ENCODE measurements around the gene ZDHHC3. TPM values are rescaled to one million over a fixed set of nuclear protein-coding genes. Genes with fewer than 3 reads are reported as not detected.

The ZDHHC3 gene
- total RNA-seq, 2 donors from 2014 or later, result 43.5 to 51.4 TPM

DNA sequence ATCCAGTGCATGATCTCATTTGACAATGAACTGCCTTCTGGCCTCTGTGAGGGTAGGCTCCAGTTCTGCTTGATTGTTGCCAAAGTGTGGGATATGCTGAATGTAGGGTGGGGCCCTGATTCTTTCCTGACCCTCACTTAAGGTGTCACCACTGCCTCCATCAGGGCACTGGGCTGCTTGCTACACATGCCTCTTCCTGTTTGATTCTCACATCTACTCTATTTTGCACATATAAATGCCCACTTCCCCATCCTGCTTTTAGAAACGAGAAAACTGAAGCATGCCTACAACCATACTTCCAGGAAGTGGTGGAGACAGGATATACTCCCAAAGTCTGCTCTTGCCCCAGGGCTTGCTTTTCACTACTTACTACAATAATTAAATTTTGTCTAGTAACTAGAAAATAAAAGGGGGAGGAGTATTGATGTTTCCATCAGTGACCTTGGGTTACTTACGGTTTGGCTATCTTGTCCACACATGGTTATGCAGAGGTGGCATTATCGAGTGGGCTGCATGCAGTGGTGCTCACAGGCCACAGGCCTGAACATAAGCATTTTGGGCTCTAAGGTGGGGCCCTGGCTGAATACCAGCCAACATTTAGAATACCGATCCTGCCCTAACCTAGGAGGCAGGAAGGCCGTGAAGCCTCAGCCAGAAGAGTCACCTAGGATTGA, 6.7 kb downstream of the ZDHHC3 start:
- Mint-ChIP-seq H3K36me3 (ENCODE audit: low read depth) (no peaks in the 10 kb centered on the region), H3K4me3 (no peak overlapping the region), H3K27ac (peak overlapping the region; percentile 16), H3K4me1 (peaks cover 49% of the 10 kb centered on the region), H3K27me3 (no peaks in the 10 kb centered on the region)
- ATAC-seq, result no peak
- no peak for DNase-seq
- no peaks in the 10 kb centered on the region for H3K9me3 ChIP-seq (ENCODE audit: control insufficient read depth, low read length, poor library complexity, severe bottlenecking)

DNA sequence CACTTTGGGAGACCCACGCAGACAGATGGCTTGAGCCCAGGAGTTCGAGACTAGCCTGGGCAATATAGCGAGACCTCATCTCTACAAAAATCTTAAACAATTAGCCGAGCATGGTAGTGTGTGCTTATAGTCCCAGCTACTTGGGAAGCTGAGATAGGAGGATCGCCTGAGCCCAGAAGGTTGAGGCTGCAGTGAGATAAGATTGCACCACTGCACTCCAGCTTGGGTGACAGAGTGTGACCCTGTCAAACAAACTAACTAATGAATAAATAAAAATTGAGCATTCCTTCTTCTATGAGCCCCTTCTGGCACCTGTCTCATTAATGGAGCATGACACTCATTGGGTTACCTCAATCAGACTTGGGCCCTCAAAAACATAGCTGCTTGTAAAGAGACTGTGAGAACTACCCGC, 7.5 kb downstream of the ZDHHC3 start:
- H3K36me3 Mint-ChIP-seq (ENCODE audit: low read depth), result no peaks in the 10 kb centered on the region
- no peak overlapping the region for H3K27ac Mint-ChIP-seq
- H3K9me3 ChIP-seq (ENCODE audit: control insufficient read depth, low read length, poor library complexity, severe bottlenecking), result no peaks in the 10 kb centered on the region
- ATAC-seq (no peak), DNase-seq (no peak)
- no peak overlapping the region for H3K4me3 Mint-ChIP-seq
- no peaks in the 10 kb centered on the region for H3K27me3 Mint-ChIP-seq
- peaks cover 55% of the 10 kb centered on the region for H3K4me1 Mint-ChIP-seq

DNA sequence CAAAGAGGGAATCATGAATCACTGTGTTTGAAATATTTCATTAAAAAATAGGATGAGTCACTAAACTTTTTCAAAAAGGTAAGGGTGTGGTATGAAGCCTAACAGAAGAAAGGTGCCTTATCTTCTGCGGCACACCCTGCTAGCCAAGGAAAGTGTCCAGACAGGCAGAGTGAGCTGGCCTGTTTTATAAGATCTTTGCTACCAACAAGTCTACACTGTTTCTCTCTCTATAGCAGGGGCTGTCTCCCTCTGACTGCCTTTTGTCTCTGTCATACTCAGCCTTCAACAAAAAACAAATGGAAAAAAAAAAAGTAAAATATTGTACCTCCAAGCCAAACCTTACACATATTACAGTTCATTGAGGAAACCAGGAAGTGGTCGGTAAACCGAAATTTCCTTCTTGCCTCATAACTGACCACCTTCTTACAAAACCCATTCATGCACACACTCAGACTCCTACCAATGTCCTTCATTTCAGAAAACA, 9.1 kb downstream of the ZDHHC3 start:
- Mint-ChIP-seq H3K27me3 (no peaks in the 10 kb centered on the region), H3K27ac (no peak overlapping the region), H3K36me3 (ENCODE audit: low read depth) (no peaks in the 10 kb centered on the region), H3K4me1 (peaks cover 59% of the 10 kb centered on the region), H3K4me3 (no peak overlapping the region)
- no peak for DNase-seq
- ATAC-seq, result no peak
- H3K9me3 ChIP-seq (ENCODE audit: control insufficient read depth, low read length, poor library complexity, severe bottlenecking), result no peaks in the 10 kb centered on the region

DNA sequence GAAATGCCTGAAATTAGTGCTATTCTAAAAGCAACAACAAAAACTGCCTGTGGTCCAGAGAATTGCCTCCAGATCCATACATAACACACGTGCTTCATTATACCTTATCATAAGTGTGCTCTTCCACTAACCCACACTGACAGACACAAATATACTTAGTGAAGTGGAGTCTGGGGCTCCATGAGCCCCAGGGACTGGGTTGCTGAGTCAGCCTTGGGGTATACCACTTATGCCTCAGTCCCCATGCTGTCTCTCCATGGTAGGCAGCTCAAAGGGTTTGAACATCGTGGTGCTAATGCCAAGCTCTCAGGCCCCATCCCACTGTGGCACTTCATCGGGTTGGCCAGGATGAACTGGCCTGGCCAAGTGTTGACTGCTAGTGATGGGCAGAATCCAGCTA, 10.8 kb downstream of the ZDHHC3 start:
- Mint-ChIP-seq H3K27ac (no peak overlapping the region), H3K4me3 (no peak overlapping the region), H3K4me1 (peaks cover 62% of the 10 kb centered on the region), H3K27me3 (no peaks in the 10 kb centered on the region), H3K36me3 (ENCODE audit: low read depth) (no peaks in the 10 kb centered on the region)
- DNase-seq (no peak), ATAC-seq (no peak)
- H3K9me3 ChIP-seq (ENCODE audit: control insufficient read depth, low read length, poor library complexity, severe bottlenecking), result no peaks in the 10 kb centered on the region

DNA sequence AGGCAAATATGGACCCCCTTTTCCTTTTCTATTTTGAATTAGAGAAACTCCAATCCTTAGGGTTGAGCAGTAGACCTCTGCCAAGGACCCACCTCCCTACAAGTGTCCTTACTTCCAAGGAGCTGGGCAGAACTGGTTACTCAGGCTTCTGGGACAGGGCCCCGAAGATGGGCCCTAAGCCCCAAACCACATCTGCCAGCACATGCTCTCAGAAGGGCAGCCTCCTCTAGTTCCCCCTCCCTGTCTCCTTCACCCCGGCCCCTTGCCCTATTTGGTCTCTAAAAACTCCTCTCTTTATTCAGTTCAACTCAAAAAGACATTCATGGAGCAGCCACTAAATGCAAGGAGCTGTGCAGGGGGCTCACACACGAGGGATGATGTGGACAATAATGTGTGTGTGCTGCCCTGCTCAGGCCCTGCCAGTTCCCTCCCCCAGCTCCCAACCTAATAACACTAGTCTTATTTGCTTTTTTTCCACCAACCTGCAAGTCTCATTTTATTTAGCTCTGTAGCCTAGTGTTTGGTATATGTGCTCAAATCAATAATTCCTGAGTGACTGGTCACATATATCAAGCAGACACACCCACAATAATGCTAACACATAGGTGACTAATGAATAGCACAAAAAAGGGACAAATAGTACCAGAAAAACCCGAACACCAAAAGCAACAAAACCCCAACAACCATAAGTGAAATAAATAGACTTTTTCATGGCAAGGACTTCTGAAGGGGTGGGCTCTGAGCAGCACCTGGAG, 12.2 kb downstream of the ZDHHC3 start:
- no peaks in the 10 kb centered on the region for H3K9me3 ChIP-seq (ENCODE audit: control insufficient read depth, low read length, poor library complexity, severe bottlenecking)
- Mint-ChIP-seq H3K27me3 (no peaks in the 10 kb centered on the region), H3K36me3 (ENCODE audit: low read depth) (no peaks in the 10 kb centered on the region), H3K4me3 (no peak overlapping the region), H3K27ac (peak overlapping the region; percentile 37), H3K4me1 (peaks cover 50% of the 10 kb centered on the region)
- ATAC-seq (no peak), DNase-seq (no peak)

DNA sequence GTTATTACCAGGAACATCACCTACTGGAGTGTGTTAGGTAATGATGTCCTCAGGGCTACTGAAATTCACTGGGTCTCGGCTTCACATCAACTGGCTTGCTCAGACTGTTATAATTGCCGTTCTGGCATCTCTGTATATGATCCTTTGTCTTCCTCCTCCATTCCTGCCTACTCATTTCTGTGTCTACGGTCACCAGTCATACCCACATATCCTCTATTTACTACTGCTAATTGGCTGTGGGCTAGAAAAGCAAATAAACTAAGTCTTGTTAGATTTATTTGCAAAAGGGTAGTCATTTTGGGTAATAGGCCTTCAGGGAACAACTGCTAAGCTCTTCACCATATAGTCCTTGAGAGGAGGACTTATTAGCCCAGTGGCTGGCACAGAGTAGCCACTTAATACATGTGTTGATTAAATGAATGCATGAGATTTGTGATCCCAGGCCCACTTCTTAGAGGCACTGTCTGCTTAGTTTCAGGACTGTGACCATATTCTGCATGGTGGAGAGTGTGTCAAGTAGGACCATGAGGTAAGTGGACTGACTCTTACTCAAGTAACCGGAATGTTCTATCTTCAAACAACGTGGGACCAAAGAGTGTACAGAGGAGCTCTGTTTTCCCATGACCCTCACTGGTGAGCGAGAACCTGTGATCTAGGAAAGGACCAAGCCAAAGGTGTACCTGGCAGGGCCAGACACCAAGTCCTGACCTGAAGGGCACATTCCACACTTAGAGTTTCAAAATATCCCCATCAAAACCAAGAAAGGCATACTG, 13.2 kb downstream of the ZDHHC3 start:
- no peak for ATAC-seq
- no peak for DNase-seq
- H3K9me3 ChIP-seq (ENCODE audit: control insufficient read depth, low read length, poor library complexity, severe bottlenecking), result no peaks in the 10 kb centered on the region
- peaks cover 43% of the 10 kb centered on the region for H3K4me1 Mint-ChIP-seq
- no peaks in the 10 kb centered on the region for H3K36me3 Mint-ChIP-seq (ENCODE audit: low read depth)
- H3K27me3 Mint-ChIP-seq, result no peaks in the 10 kb centered on the region
- no peak overlapping the region for H3K27ac Mint-ChIP-seq
- H3K4me3 Mint-ChIP-seq, result no peak overlapping the region

DNA sequence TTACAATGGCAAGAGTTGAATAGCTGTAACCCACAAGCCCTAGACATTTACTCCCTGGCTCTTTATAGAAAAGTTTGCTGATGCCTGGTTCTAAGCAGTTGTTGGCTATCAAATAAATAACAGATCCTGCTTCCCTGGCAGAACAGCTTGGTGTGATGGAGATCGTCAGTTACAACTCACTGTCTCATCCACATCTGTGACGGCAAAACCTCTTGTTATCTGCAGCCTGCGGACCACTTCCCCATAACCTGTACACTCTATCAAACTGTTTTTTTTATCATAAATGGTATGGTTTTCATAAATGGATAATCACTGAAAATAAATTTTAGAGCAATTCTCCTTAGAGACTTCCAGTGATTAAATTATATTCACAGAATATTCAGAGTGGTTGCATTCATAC, 14.1 kb downstream of the ZDHHC3 start:
- H3K4me1 Mint-ChIP-seq, result peaks cover 43% of the 10 kb centered on the region
- no peak overlapping the region for H3K27ac Mint-ChIP-seq
- no peaks in the 10 kb centered on the region for H3K9me3 ChIP-seq (ENCODE audit: control insufficient read depth, low read length, poor library complexity, severe bottlenecking)
- DNase-seq (no peak), ATAC-seq (no peak)
- no peaks in the 10 kb centered on the region for H3K27me3 Mint-ChIP-seq
- H3K36me3 Mint-ChIP-seq (ENCODE audit: low read depth), result peaks cover 7% of the 10 kb centered on the region
- no peak overlapping the region for H3K4me3 Mint-ChIP-seq

DNA sequence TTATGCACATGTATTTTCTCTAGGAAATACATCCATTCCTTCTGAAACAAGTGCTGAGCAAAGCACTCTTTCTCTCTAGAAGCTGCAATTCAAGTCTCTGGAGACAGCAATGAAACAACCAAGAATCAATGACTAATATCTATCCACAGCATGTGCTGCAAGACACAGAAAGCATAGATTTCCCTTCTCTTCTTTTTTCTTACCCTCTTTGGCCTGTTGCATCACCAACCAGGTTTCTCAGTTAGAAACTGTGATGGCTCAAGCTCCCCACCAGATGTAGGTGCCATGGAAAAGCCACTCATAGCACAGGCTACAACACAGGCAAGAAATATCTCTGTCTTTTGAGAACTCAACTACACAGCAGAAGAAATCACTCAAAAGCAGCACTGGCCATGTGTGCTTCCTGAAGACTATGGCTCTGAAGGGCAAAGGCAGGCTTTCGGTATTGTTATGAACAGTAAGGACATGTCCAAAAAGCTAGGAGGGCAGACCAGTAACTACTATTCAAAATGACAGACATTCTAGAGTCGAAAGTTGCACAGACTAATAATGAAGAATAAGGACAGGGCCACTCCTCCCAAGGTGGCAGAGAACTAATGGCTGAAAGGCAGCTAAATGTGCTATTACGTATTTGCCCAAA, 15.5 kb downstream of the ZDHHC3 start:
- no peak overlapping the region for H3K4me3 Mint-ChIP-seq
- peaks cover 39% of the 10 kb centered on the region for H3K4me1 Mint-ChIP-seq
- H3K27me3 Mint-ChIP-seq, result no peaks in the 10 kb centered on the region
- H3K9me3 ChIP-seq (ENCODE audit: control insufficient read depth, low read length, poor library complexity, severe bottlenecking), result no peaks in the 10 kb centered on the region
- peaks cover 11% of the 10 kb centered on the region for H3K36me3 Mint-ChIP-seq (ENCODE audit: low read depth)
- no peak overlapping the region for H3K27ac Mint-ChIP-seq
- DNase-seq (no peak), ATAC-seq (no peak)

DNA sequence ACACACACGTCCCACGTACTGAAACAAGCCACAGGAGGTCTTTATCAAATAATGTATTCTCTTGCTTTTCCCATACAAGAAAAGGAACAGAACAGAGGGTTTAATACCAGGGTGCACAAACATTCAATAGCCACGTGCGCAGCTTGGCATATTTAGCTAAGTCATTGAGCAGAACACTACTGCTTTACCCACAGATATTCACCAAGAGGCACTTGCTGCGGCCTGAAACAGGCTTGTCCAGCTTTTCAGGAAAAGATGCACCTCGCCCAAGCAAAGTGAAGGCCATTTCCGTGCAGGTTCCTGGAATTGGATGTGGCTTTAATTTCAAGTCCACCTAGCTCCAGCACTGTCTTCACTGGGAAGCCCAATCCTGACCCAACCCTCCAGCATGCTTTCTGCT, 17.6 kb downstream of the ZDHHC3 start:
- DNase-seq, result no peak
- H3K4me1 Mint-ChIP-seq, result peaks cover 28% of the 10 kb centered on the region
- H3K36me3 Mint-ChIP-seq (ENCODE audit: low read depth), result peaks cover 11% of the 10 kb centered on the region

DNA sequence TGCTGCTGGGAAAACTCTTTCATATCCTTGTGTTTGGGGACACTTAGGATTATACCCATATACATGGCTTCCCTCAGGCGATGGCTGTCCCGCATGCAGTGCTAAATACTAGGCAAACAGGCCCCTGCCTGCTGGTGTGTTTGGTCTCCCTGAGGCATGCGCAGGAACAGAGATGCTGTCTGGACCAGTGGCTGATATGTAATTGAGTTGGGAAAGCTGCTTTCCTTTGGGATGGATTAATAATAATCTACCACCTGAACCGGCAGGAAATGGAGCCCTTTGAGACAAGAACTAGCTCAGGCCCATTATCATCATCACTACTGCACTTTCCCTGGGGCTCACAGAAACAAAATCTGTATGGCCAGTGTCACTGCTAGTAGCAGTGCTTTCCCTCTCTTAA, 18.0 kb downstream of the ZDHHC3 start:
- H3K9me3 ChIP-seq (ENCODE audit: control insufficient read depth, low read length, poor library complexity, severe bottlenecking), result no peaks in the 10 kb centered on the region
- H3K4me1 Mint-ChIP-seq, result peaks cover 27% of the 10 kb centered on the region
- H3K27ac Mint-ChIP-seq, result peak overlapping the region; percentile 74
- H3K36me3 Mint-ChIP-seq (ENCODE audit: low read depth), result peaks cover 11% of the 10 kb centered on the region
- H3K27me3 Mint-ChIP-seq, result no peaks in the 10 kb centered on the region
- H3K4me3 Mint-ChIP-seq, result no peak overlapping the region
- no peak for ATAC-seq
- no peak for DNase-seq

More for the DNA sequence above, 17.6 kb downstream of the ZDHHC3 start:
- Mint-ChIP-seq H3K27ac (no peak overlapping the region), H3K4me3 (no peak overlapping the region), H3K27me3 (no peaks in the 10 kb centered on the region)
- ATAC-seq, result no peak
- H3K9me3 ChIP-seq (ENCODE audit: control insufficient read depth, low read length, poor library complexity, severe bottlenecking), result no peaks in the 10 kb centered on the region

DNA sequence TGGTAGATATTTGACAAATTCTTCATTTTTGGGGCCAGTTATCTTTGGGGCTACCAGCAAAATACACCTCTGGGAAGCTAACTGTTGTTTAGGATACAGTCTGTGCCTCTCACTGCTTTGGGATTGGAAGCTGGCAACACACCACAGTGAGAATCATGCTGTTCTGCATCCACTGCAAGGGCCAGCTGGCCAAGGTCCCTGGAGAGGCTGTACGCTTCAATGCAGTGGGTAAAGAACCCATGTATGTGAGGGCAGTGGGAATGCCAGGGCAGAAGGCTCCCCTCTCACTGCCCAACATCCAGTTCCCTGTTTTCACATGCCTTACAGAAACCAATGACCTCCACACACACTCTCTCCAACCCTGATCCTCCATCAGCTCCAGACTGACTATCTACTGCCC, 20.1 kb downstream of the ZDHHC3 start:
- no peak for DNase-seq
- no peak for ATAC-seq
- peaks cover 32% of the 10 kb centered on the region for H3K4me1 Mint-ChIP-seq
- no peak overlapping the region for H3K4me3 Mint-ChIP-seq
- H3K9me3 ChIP-seq (ENCODE audit: control insufficient read depth, low read length, poor library complexity, severe bottlenecking), result no peaks in the 10 kb centered on the region
- no peak overlapping the region for H3K27ac Mint-ChIP-seq
- peaks cover 18% of the 10 kb centered on the region for H3K36me3 Mint-ChIP-seq (ENCODE audit: low read depth)
- H3K27me3 Mint-ChIP-seq, result no peaks in the 10 kb centered on the region

DNA sequence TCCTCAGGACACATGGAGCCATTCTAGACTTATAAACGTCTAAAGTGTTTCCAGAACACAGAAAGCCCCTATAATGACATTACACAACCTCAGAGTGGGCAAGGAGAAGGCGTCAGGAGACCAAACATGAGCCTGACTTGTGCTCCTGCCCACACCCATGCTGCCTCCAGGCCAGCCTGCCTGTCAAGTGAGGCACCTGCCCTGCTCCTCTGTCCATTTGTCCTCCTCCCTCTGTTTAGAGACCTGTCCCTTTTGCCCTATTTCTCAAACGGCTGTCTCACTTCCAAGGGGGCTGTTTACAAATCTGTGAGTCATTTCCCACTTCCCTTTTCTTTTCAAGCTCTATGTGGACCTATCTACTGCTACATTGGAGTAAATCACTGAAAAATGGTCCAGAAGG, 21.0 kb downstream of the ZDHHC3 start:
- Mint-ChIP-seq H3K27ac (no peak overlapping the region), H3K4me3 (no peak overlapping the region), H3K4me1 (peaks cover 32% of the 10 kb centered on the region), H3K27me3 (no peaks in the 10 kb centered on the region), H3K36me3 (ENCODE audit: low read depth) (peaks cover 18% of the 10 kb centered on the region)
- H3K9me3 ChIP-seq (ENCODE audit: control insufficient read depth, low read length, poor library complexity, severe bottlenecking), result no peaks in the 10 kb centered on the region
- ATAC-seq (no peak), DNase-seq (no peak)

DNA sequence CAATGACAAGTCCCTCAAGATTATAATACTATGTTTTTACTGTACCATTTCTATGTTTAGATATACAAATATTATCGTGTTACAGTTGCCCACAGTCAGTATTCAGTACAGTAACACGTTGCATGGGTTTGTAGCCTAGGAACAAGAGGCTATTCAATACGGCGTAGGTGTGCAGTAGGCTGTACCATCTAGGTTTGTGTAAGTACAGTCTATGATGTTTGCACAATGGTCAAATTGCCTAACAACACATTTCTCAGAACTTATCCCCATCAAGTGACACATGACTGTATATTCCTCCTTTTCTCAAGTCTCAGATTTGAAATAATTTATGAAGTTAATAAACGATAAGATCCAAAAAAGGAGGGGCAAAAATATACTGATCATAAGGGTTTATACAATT, 21.7 kb downstream of the ZDHHC3 start:
- peaks cover 32% of the 10 kb centered on the region for H3K4me1 Mint-ChIP-seq
- no peak overlapping the region for H3K27ac Mint-ChIP-seq
- ATAC-seq (no peak), DNase-seq (no peak)
- H3K36me3 Mint-ChIP-seq (ENCODE audit: low read depth), result peaks cover 18% of the 10 kb centered on the region
- H3K9me3 ChIP-seq (ENCODE audit: control insufficient read depth, low read length, poor library complexity, severe bottlenecking), result no peaks in the 10 kb centered on the region
- no peak overlapping the region for H3K4me3 Mint-ChIP-seq
- no peaks in the 10 kb centered on the region for H3K27me3 Mint-ChIP-seq
